ENCODE results near the gene DSPP. TPM values are rescaled to one million over a fixed set of nuclear protein-coding genes. Genes with fewer than 3 reads are reported as not detected.

Gene DSPP
- total RNA-seq, 4 donors from 2014 or later, result not detected

GRCh38 chr4:87601361-87601760 lies 7.0 kb upstream of the DSPP start:
- no peaks in the 10 kb centered on the region for H3K9me3 ChIP-seq
- no peak overlapping the region for H3K4me3 ChIP-seq
- H3K4me1 ChIP-seq, result no peaks in the 10 kb centered on the region
- no peak for TF ChIP-seq POLR2A (IDR thresholded peaks at IDR 0.05)
- TF ChIP-seq, protein P1, sequence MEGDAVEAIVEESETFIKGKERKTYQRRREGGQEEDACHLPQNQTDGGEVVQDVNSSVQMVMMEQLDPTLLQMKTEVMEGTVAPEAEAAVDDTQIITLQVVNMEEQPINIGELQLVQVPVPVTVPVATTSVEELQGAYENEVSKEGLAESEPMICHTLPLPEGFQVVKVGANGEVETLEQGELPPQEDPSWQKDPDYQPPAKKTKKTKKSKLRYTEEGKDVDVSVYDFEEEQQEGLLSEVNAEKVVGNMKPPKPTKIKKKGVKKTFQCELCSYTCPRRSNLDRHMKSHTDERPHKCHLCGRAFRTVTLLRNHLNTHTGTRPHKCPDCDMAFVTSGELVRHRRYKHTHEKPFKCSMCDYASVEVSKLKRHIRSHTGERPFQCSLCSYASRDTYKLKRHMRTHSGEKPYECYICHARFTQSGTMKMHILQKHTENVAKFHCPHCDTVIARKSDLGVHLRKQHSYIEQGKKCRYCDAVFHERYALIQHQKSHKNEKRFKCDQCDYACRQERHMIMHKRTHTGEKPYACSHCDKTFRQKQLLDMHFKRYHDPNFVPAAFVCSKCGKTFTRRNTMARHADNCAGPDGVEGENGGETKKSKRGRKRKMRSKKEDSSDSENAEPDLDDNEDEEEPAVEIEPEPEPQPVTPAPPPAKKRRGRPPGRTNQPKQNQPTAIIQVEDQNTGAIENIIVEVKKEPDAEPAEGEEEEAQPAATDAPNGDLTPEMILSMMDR (IDR thresholded peaks at IDR 0.05), result no peak
- no peak for TF ChIP-seq EP300 (IDR thresholded peaks at IDR 0.05)
- H3K27ac ChIP-seq, result no peak overlapping the region
- no peaks in the 10 kb centered on the region for H3K36me3 ChIP-seq
- H3K27me3 ChIP-seq, result no peaks in the 10 kb centered on the region
- no peak for DNase-seq (ENCODE audit: low spot score in 2 of 2)

DNA sequence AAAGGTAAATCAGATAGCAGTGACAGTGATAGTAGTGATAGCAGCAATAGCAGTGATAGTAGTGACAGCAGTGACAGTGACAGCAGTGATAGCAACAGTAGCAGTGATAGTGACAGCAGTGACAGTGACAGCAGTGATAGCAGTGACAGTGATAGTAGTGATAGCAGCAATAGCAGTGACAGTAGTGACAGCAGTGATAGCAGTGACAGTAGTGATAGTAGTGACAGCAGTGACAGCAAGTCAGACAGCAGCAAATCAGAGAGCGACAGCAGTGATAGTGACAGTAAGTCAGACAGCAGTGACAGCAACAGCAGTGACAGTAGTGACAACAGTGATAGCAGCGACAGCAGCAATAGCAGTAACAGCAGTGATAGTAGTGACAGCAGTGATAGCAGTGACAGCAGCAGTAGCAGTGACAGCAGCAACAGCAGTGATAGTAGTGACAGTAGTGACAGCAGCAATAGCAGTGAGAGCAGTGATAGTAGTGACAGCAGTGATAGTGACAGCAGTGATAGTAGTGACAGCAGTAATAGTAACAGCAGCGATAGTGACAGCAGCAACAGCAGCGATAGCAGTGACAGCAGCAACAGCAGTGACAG lies 6.1 kb downstream of the DSPP start:
- no peak overlapping the region for H3K4me3 ChIP-seq
- TF ChIP-seq POLR2A (IDR thresholded peaks at IDR 0.05), result no peak
- TF ChIP-seq, protein P1 (IDR thresholded peaks at IDR 0.05), result no peak
- TF ChIP-seq EP300 (IDR thresholded peaks at IDR 0.05), result no peak
- no peaks in the 10 kb centered on the region for H3K27me3 ChIP-seq
- H3K27ac ChIP-seq, result no peak overlapping the region
- no peak for DNase-seq (ENCODE audit: low spot score in 2 of 2)
- WGBS, 2 donors, result 77 to 94% methylated on average over 4 of the region's 4 CpGs
- H3K4me1 ChIP-seq, result peaks cover 0 to 4% (median 0%) of the 10 kb centered on the region in 4 donors
- no peaks in the 10 kb centered on the region for H3K9me3 ChIP-seq
- no peaks in the 10 kb centered on the region for H3K36me3 ChIP-seq

DNA sequence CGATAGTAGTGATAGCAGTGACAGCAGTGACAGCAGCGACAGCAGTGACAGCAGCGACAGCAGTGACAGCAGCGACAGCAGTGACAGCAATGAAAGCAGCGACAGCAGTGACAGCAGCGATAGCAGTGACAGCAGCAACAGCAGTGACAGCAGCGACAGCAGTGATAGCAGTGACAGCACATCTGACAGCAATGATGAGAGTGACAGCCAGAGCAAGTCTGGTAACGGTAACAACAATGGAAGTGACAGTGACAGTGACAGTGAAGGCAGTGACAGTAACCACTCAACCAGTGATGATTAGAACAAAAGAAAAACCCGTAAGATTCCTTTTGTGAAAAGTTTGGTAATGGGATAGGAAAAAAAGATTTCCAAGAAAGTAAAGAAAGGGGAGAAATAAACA lies 7.9 kb downstream of the DSPP start:
- Histone ChIP-seq H3K4me1 (peaks cover 0 to 14% (median 6%) of the 10 kb centered on the region in 4 donors), H3K9me3 (no peaks in the 10 kb centered on the region), H3K27me3 (no peaks in the 10 kb centered on the region), H3K36me3 (no peaks in the 10 kb centered on the region), H3K4me3 (no peak overlapping the region), H3K27ac (no peak overlapping the region)
- no peak for DNase-seq (ENCODE audit: low spot score in 2 of 2)
- WGBS, 2 donors, result 70 to 73% methylated on average over 9 of the region's 9 CpGs
- TF ChIP-seq EP300 (IDR thresholded peaks at IDR 0.05), result no peak
- TF ChIP-seq POLR2A (IDR thresholded peaks at IDR 0.05), result no peak
- TF ChIP-seq, protein P1 (IDR thresholded peaks at IDR 0.05), result no peak

DNA sequence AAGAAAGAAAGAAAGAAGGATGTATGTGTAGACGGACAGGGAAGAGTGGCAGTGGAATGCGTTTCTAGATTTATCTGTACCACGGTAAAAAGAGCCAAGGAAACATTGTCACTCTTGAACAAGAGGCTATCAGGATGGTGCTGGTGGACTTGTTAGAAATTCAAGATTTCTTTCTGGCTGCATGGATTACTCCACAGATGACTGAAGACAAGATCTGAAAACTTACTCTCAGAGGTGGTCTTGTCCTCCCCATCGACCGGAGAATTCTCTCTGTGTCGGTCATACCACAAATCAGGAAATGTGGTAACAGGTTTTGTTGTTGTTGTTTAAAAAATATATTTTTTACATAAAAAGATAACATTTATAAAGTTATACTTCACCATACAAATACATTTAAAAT lies 11.8 kb downstream of the DSPP start:
- Histone ChIP-seq H3K36me3 (no peaks in the 10 kb centered on the region), H3K27me3 (no peaks in the 10 kb centered on the region), H3K27ac (peak overlapping the region; percentile 79 to 94 (median 88)), H3K9me3 (no peaks in the 10 kb centered on the region), H3K4me3 (peak overlapping the region in 1 of 4 donors; percentile 16), H3K4me1 (peaks cover 0 to 25% (median 8%) of the 10 kb centered on the region in 4 donors)
- WGBS, 2 donors, result 51 to 61% methylated on average over 6 of the region's 6 CpGs
- no peak for TF ChIP-seq POLR2A (IDR thresholded peaks at IDR 0.05)
- TF ChIP-seq, protein P1 (IDR thresholded peaks at IDR 0.05), result no peak
- no peak for TF ChIP-seq EP300 (IDR thresholded peaks at IDR 0.05)
- DNase-seq (ENCODE audit: low spot score in 2 of 2), result no peak

DNA sequence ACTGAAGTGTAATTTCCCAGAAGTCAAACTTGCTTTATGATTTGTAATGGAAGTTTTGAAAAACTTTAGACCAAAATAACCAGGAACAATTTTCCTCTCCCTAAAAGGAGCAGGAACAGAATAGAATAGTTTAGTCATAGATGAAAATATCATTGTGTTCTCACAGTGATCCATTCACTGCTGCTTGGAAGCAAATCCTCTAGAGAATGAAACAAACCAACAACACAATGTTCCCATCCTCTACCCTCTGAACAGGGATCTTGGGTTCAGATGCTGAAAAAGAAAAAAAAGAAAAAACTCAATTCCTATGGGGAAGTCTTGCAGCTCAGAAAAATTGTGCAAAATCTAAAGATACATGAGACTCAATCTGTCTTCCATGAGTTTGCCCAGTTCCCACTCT lies 12.2 kb downstream of the DSPP start:
- Histone ChIP-seq H3K36me3 (no peaks in the 10 kb centered on the region), H3K4me3 (peak overlapping the region in 1 of 4 donors; percentile 16), H3K27ac (peak overlapping the region; percentile 79 to 94 (median 89)), H3K9me3 (no peaks in the 10 kb centered on the region), H3K27me3 (no peaks in the 10 kb centered on the region), H3K4me1 (peaks cover 0 to 25% (median 8%) of the 10 kb centered on the region in 4 donors)
- DNase-seq (ENCODE audit: low spot score in 2 of 2), result no peak
- TF ChIP-seq POLR2A (IDR thresholded peaks at IDR 0.05), result no peak
- TF ChIP-seq, protein P1 (IDR thresholded peaks at IDR 0.05), result peak in 1 of 5 experiments; percentile 27
- TF ChIP-seq EP300 (IDR thresholded peaks at IDR 0.05), result peak; percentile 83 to 92

All from tibial nerve (tissue), 4 donors.